HG02938 (cell line): Measurements from ENCODE around the gene NANOS3.
A peak's percentile ranks its signal among the peaks of the same experiment; 100 is the strongest.

Experiments used
- ATAC-seq: cut with Tn5 transposase; IDR thresholded peaks from one replicate; pipeline ENCODE4 v1.9.1; 2021; ENCODE audit warnings: mild to moderate bottlenecking, moderate library complexity; ENCODE audit not compliant: unreplicated experiment

NANOS3 gene

GRCh38 chr19:13884726-13885591 is 8.0 kb downstream of the NANOS3 start:
- no peak for ATAC-seq

- ATAC-seq = no peak
Measured at GRCh38 chr19:13885826-13886365, 9.0 kb downstream of the NANOS3 start.

GRCh38 chr19:13887018-13887436 is 10.1 kb downstream of the NANOS3 start:
- ATAC-seq = no peak

- no peak for ATAC-seq
Measured at GRCh38 chr19:13887517-13887916, 10.6 kb downstream of the NANOS3 start.

- ATAC-seq = no peak
Measured at GRCh38 chr19:13888281-13888680, 11.3 kb downstream of the NANOS3 start.

GRCh38 chr19:13890136-13890535 is 13.2 kb downstream of the NANOS3 start:
- ATAC-seq = no peak

- no peak for ATAC-seq
Measured at GRCh38 chr19:13892870-13893269, 15.9 kb downstream of the NANOS3 start.

- no peak for ATAC-seq
Measured at GRCh38 chr19:13894552-13894951, 17.6 kb downstream of the NANOS3 start.

GRCh38 chr19:13896227-13896626 is 19.3 kb downstream of the NANOS3 start:
- ATAC-seq = no peak

GRCh38 chr19:13899393-13899792 is 22.5 kb downstream of the NANOS3 start:
- no peak for ATAC-seq

GRCh38 chr19:13899912-13900584 is 23.1 kb downstream of the NANOS3 start:
- ATAC-seq = no peak

GRCh38 chr19:13902993-13903555 is 26.1 kb downstream of the NANOS3 start:
- no peak for ATAC-seq

GRCh38 chr19:13905634-13906520 is 28.9 kb downstream of the NANOS3 start, which contains the start of the genes BRME1 and CC2D1A:
TSS of gene BRME1 (minus strand) at chr19:13906117. CDS start at chr19:13904892, 1,225 bp downstream.
TSS of gene CC2D1A (plus strand) at chr19:13906201. CDS start at chr19:13906442, 241 bp downstream.
- ATAC-seq = peak; percentile 91

GRCh38 chr19:13906521-13906904 is 29.6 kb downstream of the NANOS3 start:
- no peak for ATAC-seq

- no peak for ATAC-seq
Measured at GRCh38 chr19:13906910-13907309, 30.0 kb downstream of the NANOS3 start.

- no peak for ATAC-seq
Measured at GRCh38 chr19:13908674-13909073, 31.7 kb downstream of the NANOS3 start.

- ATAC-seq = no peak
Measured at GRCh38 chr19:13909430-13909829, 32.5 kb downstream of the NANOS3 start.

- no peak for ATAC-seq
Measured at GRCh38 chr19:13913352-13913751, 36.4 kb downstream of the NANOS3 start.

- no peak for ATAC-seq
Measured at GRCh38 chr19:13914777-13915176, 37.8 kb downstream of the NANOS3 start.

GRCh38 chr19:13917888-13918406 is 41.0 kb downstream of the NANOS3 start:
- ATAC-seq = no peak
